Measurements from ENCODE around the gene PLCH1. TPM values are rescaled to one million over a fixed set of nuclear protein-coding genes. Genes with fewer than 3 reads are reported as not detected.

The PLCH1 gene
- total RNA-seq, 6 donors from 2014 or later: 7.7 to 26.3 (median 13.6) TPM

DNA sequence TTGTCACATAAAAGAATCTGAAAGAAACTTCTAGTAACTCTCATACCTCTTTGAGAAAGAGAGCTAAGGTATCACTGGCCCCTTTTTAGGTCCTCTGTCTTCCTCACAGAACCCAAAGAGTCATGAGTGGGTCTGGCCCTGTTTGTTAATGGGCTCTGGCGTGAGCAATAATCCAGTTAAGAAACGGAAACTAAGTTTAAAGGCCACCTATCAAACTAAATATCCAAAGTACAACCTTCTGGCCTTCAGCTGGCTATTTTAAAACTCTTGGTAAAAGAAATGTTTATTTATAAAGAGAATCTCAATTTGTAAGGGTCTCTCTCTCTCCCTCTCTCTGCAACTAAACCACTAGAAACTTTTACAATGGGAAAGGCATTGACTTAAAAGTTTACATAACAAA is 380.4 kb downstream of the PLCH1 start:
- TF ChIP-seq CTCF (IDR thresholded peaks at IDR 0.05) (no peak), POLR2A (IDR thresholded peaks at IDR 0.05) (no peak), POLR2AphosphoS5 (IDR thresholded peaks at IDR 0.05) (no peak), EP300 (IDR thresholded peaks at IDR 0.05) (no peak)
- Histone ChIP-seq H3K4me3 (no peak overlapping the region), H3K27ac (no peak overlapping the region)

DNA sequence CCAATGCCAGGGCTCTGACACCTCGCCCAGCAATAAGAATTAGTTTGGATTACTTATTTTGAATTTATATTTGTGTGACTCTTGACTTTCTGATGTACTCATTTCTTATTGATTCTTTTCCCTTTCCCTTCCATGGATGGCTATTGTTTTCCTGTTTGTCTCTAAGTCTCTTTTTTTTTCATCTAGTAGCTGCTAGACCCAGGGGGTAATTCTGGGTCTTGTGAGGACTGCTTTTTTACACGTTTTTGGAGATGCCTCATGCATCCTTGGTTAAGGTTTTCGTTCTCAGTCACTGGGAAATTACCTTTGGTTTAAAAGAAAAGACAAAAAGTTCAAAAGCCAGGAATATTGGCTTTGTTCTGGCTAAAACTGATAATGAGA is 381.2 kb downstream of the PLCH1 start:
- DNase-seq (no peak), ATAC-seq (ENCODE audit: low FRiP score in 2 of 2) (no peak)
- TF ChIP-seq POLR2A (IDR thresholded peaks at IDR 0.05) (no peak), CTCF (IDR thresholded peaks at IDR 0.05) (no peak)
- no peaks in the 10 kb centered on the region for H3K27me3 ChIP-seq
- no peaks in the 10 kb centered on the region for H3K4me1 ChIP-seq
- H3K9me3 ChIP-seq: peaks cover 0 to 7% (median 0%) of the 10 kb centered on the region in 4 donors
- H3K4me3 ChIP-seq: no peak overlapping the region
- no peak overlapping the region for H3K27ac ChIP-seq
- WGBS, 2 donors: 48 to 65% methylated on average over 3 of the region's 3 CpGs
- H3K36me3 ChIP-seq: no peaks in the 10 kb centered on the region

More for the DNA sequence above, 380.4 kb downstream of the PLCH1 start:
- Histone ChIP-seq H3K4me1 (peaks cover 0 to 3% (median 0%) of the 10 kb centered on the region in 4 donors), H3K9me3 (peaks cover 0 to 7% (median 0%) of the 10 kb centered on the region in 4 donors), H3K36me3 (no peaks in the 10 kb centered on the region), H3K27me3 (no peaks in the 10 kb centered on the region)
- 88% methylated on average over 2 of the region's 2 CpGs for WGBS, 2 donors
- DNase-seq (no peak), ATAC-seq (ENCODE audit: low FRiP score in 2 of 2) (no peak)

- peaks cover 0 to 7% (median 0%) of the 10 kb centered on the region in 4 donors for H3K9me3 ChIP-seq
- TF ChIP-seq POLR2AphosphoS5 (IDR thresholded peaks at IDR 0.05): no peak
- TF ChIP-seq CTCF (IDR thresholded peaks at IDR 0.05): no peak
- no peak for TF ChIP-seq EP300 (IDR thresholded peaks at IDR 0.05)
- no peak for TF ChIP-seq POLR2A (IDR thresholded peaks at IDR 0.05)
- H3K36me3 ChIP-seq: no peaks in the 10 kb centered on the region
- 54 to 56% methylated on average over 10 of the region's 10 CpGs for WGBS, 2 donors
- H3K4me1 ChIP-seq: no peaks in the 10 kb centered on the region
- no peak overlapping the region for H3K27ac ChIP-seq
- H3K4me3 ChIP-seq: no peak overlapping the region
- no peaks in the 10 kb centered on the region for H3K27me3 ChIP-seq
- DNase-seq (no peak), ATAC-seq (ENCODE audit: low FRiP score in 2 of 2) (no peak)
Measured at GRCh38 chr3:155362808-155363689, 381.8 kb downstream of the PLCH1 start.

DNA sequence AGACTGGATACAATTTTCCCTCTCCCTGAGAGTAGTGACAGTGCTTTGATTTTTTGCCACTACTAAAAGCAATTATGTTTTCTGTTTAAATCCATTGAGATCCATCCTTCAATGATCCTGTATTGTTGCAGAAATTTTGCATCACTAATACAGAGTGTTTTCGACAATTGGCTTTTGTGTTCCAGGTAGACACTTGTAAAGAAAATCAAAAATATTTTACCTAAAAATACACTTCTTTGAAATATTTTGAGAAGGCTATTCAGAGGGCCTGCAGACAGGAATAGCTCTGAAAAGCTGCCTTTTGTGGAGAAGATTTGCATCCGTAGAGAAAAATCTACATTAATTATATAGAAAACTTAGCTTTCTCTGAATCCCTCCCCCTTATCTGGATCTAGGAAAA is 384.6 kb downstream of the PLCH1 start:
- no peak overlapping the region for H3K4me3 ChIP-seq
- H3K4me1 ChIP-seq: no peaks in the 10 kb centered on the region
- TF ChIP-seq POLR2AphosphoS5 (IDR thresholded peaks at IDR 0.05) (no peak), EP300 (IDR thresholded peaks at IDR 0.05) (no peak), CTCF (IDR thresholded peaks at IDR 0.05) (no peak), POLR2A (IDR thresholded peaks at IDR 0.05) (no peak)
- H3K27me3 ChIP-seq: no peaks in the 10 kb centered on the region
- no peak overlapping the region for H3K27ac ChIP-seq
- no peaks in the 10 kb centered on the region for H3K36me3 ChIP-seq
- ATAC-seq (ENCODE audit: low FRiP score in 2 of 2) (no peak), DNase-seq (no peak)
- peaks cover 0 to 5% (median 0%) of the 10 kb centered on the region in 4 donors for H3K9me3 ChIP-seq
- WGBS, 2 donors: 90 to 95% methylated on average over 2 of the region's 2 CpGs
